ENCODE results near the gene VPREB1. TPM values are rescaled to one million over a fixed set of nuclear protein-coding genes. Genes with fewer than 3 reads are reported as not detected.
"Not testable (repeated sequence)": the region's sequence is repeated elsewhere in the genome, so short reads cannot be mapped to it uniquely, and the experiment has no call there.

Gene VPREB1
- polyA plus RNA-seq (ENCODE audit: insufficient read length in 10 of 10): under 1 TPM in 2 of 10 donors, not detected in 8; 0.74 to 0.75 TPM
- long read RNA-seq, donor 1: 0 reads
- long read RNA-seq, donor 2: 0 reads
- long read RNA-seq, donor 3: 0 reads
- long read RNA-seq, donor 4: 0 reads
- long read RNA-seq, donor 5: 0 reads
- long read RNA-seq, donor 6: 0 reads
- long read RNA-seq, donor 7: 0 reads
- long read RNA-seq, donor 8: 0 reads
- long read RNA-seq, donor 9: 0 reads

- DNase-seq: no peak
Observed at GRCh38 chr22:22244316-22245250, at the start of gene VPREB1. Gene VPREB1, plus strand, starts transcription at chr22:22244786. Its CDS starts 28 bp downstream, at chr22:22244814.

DNA sequence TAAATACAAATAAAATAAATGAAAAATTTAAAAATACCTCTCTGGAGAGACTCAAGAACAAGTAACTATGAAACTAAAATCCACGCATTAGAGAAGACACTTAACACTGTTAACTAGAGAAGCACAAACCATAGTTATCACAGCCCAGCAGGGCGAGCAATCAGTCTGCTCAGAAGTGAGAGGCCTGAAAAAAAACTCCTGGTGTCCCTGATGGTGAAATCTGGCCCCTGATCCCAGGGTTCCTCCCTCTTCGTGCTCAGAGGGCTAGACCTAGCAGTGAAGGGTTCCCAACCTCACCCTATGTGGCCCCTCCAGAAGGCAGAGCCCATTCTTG is 49.7 kb upstream of the VPREB1 start:
- DNase-seq: no peak

DNA sequence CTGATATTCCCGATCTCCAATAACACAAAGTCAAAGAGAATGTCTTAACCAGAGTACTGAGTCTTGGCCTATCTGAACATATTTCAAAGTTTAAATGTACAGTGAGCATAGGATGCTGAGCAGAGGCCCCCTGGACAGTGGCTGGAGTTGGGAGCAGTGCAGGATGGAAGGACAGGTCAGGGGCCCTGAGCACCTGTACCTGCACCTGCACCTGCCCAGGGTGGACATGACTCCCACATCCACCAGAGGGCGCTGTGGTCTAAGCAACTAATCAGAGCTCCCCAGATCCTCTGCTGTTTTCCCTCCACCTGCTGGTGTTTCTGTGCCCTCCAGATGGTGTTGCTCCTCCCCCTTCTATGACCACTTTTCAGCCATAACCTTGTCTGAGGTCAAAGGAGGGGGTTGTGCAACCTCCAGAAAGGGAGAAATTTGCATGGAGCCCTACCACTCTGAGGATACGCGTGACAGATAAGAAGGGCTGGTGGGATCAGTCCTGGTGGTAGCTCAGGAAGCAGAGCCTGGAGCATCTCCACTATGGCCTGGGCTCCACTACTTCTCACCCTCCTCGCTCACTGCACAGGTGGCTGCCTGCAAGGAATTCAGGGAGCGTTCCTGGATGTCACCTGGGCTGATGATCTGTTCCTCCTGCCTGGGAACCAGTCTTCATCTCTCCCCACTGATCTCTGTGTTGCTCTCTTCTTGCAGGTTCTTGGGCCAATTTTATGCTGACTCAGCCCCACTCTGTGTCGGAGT is 49.1 kb upstream of the VPREB1 start:
- peak; percentile 11 to 17 (median 12) for DNase-seq

- DNase-seq: no peak
Observed at GRCh38 chr22:22196018-22196533, 48.5 kb upstream of the VPREB1 start.

GRCh38 chr22:22196833-22197477 is 47.6 kb upstream of the VPREB1 start:
- no peak for DNase-seq

DNA sequence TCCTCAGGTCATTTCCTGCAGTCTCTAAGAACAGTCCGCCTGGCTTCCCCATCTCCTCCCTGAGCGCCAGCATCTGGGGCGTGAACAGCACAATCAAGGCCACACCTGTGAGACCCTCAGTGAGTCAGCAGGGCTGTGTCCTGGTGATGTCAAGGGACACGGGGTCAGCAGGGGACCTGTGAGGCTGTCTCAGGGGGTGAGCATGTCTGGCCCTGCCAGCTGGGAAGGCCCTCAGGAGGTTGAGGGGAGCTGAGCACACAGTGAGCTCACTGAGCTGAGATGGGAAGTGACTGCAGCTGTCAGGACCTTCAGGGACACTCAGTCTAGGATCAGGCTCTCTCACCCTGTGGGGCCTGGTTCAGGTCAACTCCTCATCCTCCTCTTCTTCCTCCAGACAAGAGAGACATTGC is 46.6 kb upstream of the VPREB1 start:
- DNase-seq: no peak

- no peak for DNase-seq
Observed at GRCh38 chr22:22198751-22199150, 45.8 kb upstream of the VPREB1 start.

- DNase-seq: no peak
Observed at GRCh38 chr22:22199634-22200033, 45.0 kb upstream of the VPREB1 start.

GRCh38 chr22:22200569-22201184 is 43.9 kb upstream of the VPREB1 start:
- no peak for DNase-seq

- DNase-seq: peak in 2 of 3 donors; percentile 14 to 33
Observed at GRCh38 chr22:22201185-22201929, 43.2 kb upstream of the VPREB1 start.

DNA sequence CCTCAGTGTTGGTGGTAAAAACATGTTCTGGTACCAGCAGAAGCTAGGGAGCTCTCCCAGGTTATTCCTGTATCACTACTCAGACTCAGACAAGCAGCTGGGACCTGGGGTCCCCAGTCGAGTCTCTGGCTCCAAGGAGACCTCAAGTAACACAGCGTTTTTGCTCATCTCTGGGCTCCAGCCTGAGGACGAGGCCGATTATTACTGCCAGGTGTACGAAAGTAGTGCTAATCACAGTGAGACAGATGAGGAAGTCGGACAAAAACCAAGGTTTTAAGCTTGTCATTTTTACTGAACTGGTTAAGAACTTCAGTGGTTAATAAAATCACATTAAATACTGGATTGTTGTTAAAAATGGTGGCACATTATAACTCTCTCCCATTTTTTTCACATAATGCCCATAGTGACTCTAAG is 42.6 kb upstream of the VPREB1 start:
- no peak for DNase-seq

- DNase-seq: no peak
Observed at GRCh38 chr22:22203048-22203971, 41.3 kb upstream of the VPREB1 start.

GRCh38 chr22:22207845-22208564 is 36.6 kb upstream of the VPREB1 start:
- peak; percentile 20 to 60 (median 48) for DNase-seq

DNA sequence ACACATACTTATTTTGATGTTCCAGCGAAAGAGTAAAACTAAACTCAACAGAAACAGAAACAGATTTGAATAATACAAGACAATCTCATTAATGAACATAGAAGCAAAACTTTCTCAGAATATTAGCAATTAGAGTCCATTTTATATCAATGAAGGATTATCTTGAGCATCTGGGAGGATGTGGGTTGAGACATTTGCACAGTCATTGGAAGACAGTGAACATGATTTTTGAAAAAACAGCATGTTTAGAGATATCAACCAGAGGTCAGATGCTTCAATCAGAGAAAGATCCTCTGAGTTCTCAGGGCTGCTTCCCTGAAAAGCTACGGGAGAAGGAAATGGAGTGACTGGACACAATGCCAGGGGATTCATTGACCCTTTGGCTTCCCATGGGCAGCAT is 35.9 kb upstream of the VPREB1 start:
- DNase-seq: no peak

DNA sequence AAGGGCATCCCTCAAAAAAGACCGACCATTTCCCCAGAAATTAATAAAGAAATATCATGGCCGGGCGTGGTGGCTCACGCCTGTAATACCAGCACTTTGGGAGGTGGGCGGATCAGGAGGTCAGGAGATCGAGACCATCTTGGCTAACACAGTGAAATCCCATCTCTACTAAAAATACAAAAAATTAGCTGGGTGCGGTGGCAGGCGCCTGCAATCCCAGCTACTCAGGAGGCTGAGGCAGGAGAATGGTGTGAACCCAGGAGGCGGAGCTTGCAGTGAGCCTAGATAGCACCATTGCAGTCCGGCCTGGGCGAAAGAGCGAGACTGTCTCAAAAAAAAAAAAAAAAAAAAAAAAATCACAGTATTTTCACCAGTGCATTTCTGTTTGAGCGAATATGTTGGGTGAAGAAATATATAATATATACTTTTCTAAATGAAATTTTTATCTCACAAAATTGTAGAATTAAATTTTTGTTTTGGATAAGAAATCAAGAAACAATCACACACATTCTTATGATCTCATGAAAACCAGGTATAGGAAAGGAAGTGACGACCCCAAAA is 35.4 kb upstream of the VPREB1 start:
- not testable (repeated sequence) for DNase-seq

DNA sequence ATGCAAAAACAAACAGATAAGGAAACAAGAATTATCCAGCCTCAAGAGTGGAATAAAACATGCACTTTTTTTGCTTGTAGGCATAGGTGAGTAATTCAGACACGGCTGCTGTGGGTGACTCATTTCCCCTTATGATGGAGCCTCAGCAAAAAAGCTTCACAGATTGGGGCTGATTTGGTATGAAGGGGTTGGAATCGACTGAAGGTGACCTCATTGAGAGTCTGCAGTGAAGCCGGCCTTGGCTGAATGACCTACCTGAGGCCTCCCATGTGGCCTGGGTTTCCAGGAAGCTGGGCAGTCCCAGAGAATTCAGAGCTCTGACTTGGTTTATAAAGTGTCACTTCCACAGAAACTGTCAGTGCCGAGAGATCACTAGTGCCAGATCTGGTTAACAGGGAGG is 34.2 kb upstream of the VPREB1 start:
- peak in 1 of 3 donors; percentile 6 for DNase-seq

DNA sequence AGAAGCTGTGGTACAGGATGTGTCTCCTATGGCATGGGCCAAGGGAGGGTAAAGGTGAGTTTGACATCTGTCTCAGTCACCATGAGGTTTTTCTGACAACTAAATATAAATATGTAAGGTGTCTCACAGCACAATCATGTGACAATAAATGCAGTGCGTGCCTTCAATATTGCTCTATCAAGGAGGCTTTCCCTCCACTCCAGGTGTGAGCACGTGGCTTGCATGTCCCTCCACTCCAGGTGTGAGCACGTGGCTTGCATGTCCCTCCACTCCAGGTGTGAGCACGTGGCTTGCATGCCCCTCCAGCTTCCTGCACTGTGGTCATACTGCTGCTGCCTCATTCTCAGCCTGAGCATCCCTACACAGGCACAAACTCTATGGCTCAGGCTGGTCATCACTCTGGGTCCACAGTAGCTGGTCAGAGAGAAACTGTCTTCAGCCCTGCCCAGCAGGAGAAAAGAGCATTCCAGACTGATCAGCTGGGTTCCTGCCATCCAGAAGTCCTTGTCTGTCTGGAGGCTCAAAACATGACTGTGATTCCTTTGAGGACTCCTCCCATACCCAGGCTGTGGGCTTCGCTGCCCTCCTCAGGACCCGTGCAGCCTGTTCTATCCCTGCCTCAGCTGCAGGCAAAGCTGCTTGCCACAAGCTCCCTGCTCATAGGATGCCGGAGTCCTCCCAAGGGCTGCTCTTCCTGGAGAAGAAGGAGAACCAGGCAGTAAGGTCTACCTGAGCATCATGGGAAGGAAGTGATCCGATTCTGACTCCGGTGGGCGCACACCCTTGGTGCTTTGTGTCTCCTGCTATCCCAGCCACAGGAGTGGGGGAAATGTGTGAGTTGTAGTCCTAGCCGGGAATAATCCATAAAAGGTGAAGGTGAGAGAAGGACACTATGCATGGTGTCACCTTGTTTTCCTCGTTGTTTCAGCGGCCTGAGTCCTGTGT is 33.4 kb upstream of the VPREB1 start:
- no peak for DNase-seq

Data from muscle of back (tissue), 13 donors.